CD4-positive, alpha-beta T cell treated with Interleukin-21 for 1 hour (primary cell): ENCODE measurements around the gene TOP3A.

ENCODE experiments used
- DNase-seq: peaks from one replicate; pipeline ENCODE4 v3.0.0-alpha.2; 2020

Gene TOP3A

GRCh38 chr17:18270046-18270931, 44.5 kb downstream of the TOP3A start:
- no peak for DNase-seq

- DNase-seq = no peak
Measured at GRCh38 chr17:18267927-18268711, 46.7 kb downstream of the TOP3A start.

- DNase-seq = no peak
Measured at GRCh38 chr17:18267366-18267765, 47.4 kb downstream of the TOP3A start.

- DNase-seq = no peak
Measured at GRCh38 chr17:18263885-18264682, 50.7 kb downstream of the TOP3A start.

GRCh38 chr17:18262641-18263040, 52.2 kb downstream of the TOP3A start:
- DNase-seq = no peak

- DNase-seq = no peak
Measured at GRCh38 chr17:18262111-18262510, 52.7 kb downstream of the TOP3A start.

- no peak for DNase-seq
Measured at GRCh38 chr17:18261659-18262058, 53.1 kb downstream of the TOP3A start.

- DNase-seq = no peak
Measured at GRCh38 chr17:18261146-18261515, 53.7 kb downstream of the TOP3A start.

GRCh38 chr17:18260332-18261145, 54.3 kb downstream of the TOP3A start, which contains the start of gene MIEF2:
Gene MIEF2 (plus strand): TSS chr17:18260662. CDS start chr17:18262721, 2,059 bp downstream.
- peak; percentile 94 for DNase-seq

GRCh38 chr17:18259621-18260331, 55.0 kb downstream of the TOP3A start:
- no peak for DNase-seq

- peak; percentile 54 for DNase-seq
Measured at GRCh38 chr17:18258356-18259038, 56.3 kb downstream of the TOP3A start, which contains the start of gene FLII. Gene FLII (minus strand): TSS chr17:18258738. CDS start chr17:18258690, 48 bp downstream.

- DNase-seq = peak; percentile 44
Measured at GRCh38 chr17:18257982-18258355, 56.8 kb downstream of the TOP3A start.

- peak; percentile 31 for DNase-seq
Measured at GRCh38 chr17:18257268-18257981, 57.4 kb downstream of the TOP3A start.

GRCh38 chr17:18256776-18257175, 58.0 kb downstream of the TOP3A start:
- no peak for DNase-seq

- DNase-seq = no peak
Measured at GRCh38 chr17:18256351-18256750, 58.4 kb downstream of the TOP3A start.

- DNase-seq = no peak
Measured at GRCh38 chr17:18254888-18255649, 59.7 kb downstream of the TOP3A start.

GRCh38 chr17:18253947-18254821, 60.6 kb downstream of the TOP3A start:
- no peak for DNase-seq

GRCh38 chr17:18253187-18253884, 61.5 kb downstream of the TOP3A start:
- DNase-seq = no peak
